ENCODE measurements around the gene KIF3A. TPM values are rescaled to one million over a fixed set of nuclear protein-coding genes. Genes with fewer than 3 reads are reported as not detected.

KIF3A gene
- total RNA-seq: 1 to 10 TPM; 3.9 to 6.1 TPM
- long read RNA-seq, full-length matches to known transcripts: 2 of 8 reads
- long read RNA-seq, partial matches to known transcripts: 5 of 8 reads
- long read RNA-seq, other reads (novel, unspliced or antisense): 1 of 8 reads

- ATAC-seq: peak; percentile 99
- intact Hi-C loops (cut with DNase I, micrococcal nuclease): no loop called here
- peak; percentile 98 to 99 for DNase-seq
Measured at GRCh38 chr5:132736853-132737833, at the start of gene KIF3A. TSS of gene KIF3A (minus strand) at chr5:132737546. CDS start at chr5:132737419, 127 bp downstream.

- ATAC-seq (no peak), DNase-seq (no peak)
- intact Hi-C loops (cut with DNase I, micrococcal nuclease): no loop called here
Measured at GRCh38 chr5:132787076-132787475, 49.7 kb upstream of the KIF3A start.

- DNase-seq: no peak
- intact Hi-C loops (cut with DNase I, micrococcal nuclease): no loop called here
- no peak for ATAC-seq
Measured at GRCh38 chr5:132785864-132786263, 48.5 kb upstream of the KIF3A start.

- ATAC-seq (no peak), DNase-seq (no peak)
- intact Hi-C loops (cut with DNase I, micrococcal nuclease): no loop called here
Measured at GRCh38 chr5:132785365-132785764, 48.0 kb upstream of the KIF3A start.

- DNase-seq (no peak), ATAC-seq (no peak)
- intact Hi-C loops (cut with DNase I, micrococcal nuclease): no loop called here
Measured at GRCh38 chr5:132782101-132782500, 44.8 kb upstream of the KIF3A start.

GRCh38 chr5:132781029-132781428 lies 43.7 kb upstream of the KIF3A start:
- intact Hi-C loops (cut with DNase I, micrococcal nuclease): no loop called here
- DNase-seq (no peak), ATAC-seq (no peak)

- intact Hi-C loops (cut with DNase I, micrococcal nuclease): no loop called here
- ATAC-seq: no peak
- no peak for DNase-seq
Measured at GRCh38 chr5:132780577-132780976, 43.2 kb upstream of the KIF3A start.

GRCh38 chr5:132779961-132780360 lies 42.6 kb upstream of the KIF3A start:
- intact Hi-C loops (cut with DNase I, micrococcal nuclease): no loop called here
- ATAC-seq (no peak), DNase-seq (no peak)

- ATAC-seq (no peak), DNase-seq (no peak)
- intact Hi-C loops (cut with DNase I, micrococcal nuclease): no loop called here
Measured at GRCh38 chr5:132778856-132779255, 41.5 kb upstream of the KIF3A start.

GRCh38 chr5:132778129-132778528 lies 40.8 kb upstream of the KIF3A start:
- ATAC-seq: no peak

GRCh38 chr5:132777209-132778069 lies 40.1 kb upstream of the KIF3A start, which contains the start of gene SEPTIN8:
TSS of gene SEPTIN8 (minus strand) at chr5:132777239. CDS start at chr5:132777137, 102 bp downstream.
- DNase-seq (peak; percentile 50 to 69), ATAC-seq (peak; percentile 79)
- intact Hi-C loops (cut with DNase I, micrococcal nuclease): no loop called here

More at GRCh38 chr5:132778129-132778528, 40.8 kb upstream of the KIF3A start:
- intact Hi-C loops (cut with DNase I, micrococcal nuclease): no loop called here
- no peak for DNase-seq

GRCh38 chr5:132776938-132777208 lies 39.5 kb upstream of the KIF3A start:
- no peak for DNase-seq
- peak; percentile 10 for ATAC-seq
- intact Hi-C loops (cut with DNase I, micrococcal nuclease): no loop called here

- peak; percentile 50 to 67 for DNase-seq
- intact Hi-C loops (cut with DNase I, micrococcal nuclease): no loop called here
Measured at GRCh38 chr5:132776131-132776937, 39.0 kb upstream of the KIF3A start.

GRCh38 chr5:132775476-132775961 lies 38.2 kb upstream of the KIF3A start:
- ATAC-seq (peak; percentile 27), DNase-seq (no peak)
- intact Hi-C loops (cut with DNase I, micrococcal nuclease): no loop called here

More at GRCh38 chr5:132776131-132776937, 39.0 kb upstream of the KIF3A start:
- peak; percentile 69 for ATAC-seq

GRCh38 chr5:132774896-132775295 lies 37.5 kb upstream of the KIF3A start:
- ATAC-seq: peak; percentile 40
- no peak for DNase-seq
- intact Hi-C loops (cut with DNase I, micrococcal nuclease): no loop called here

- DNase-seq (no peak), ATAC-seq (no peak)
- intact Hi-C loops (cut with DNase I, micrococcal nuclease): no loop called here
Measured at GRCh38 chr5:132774406-132774805, 37.1 kb upstream of the KIF3A start.

GRCh38 chr5:132773601-132774355 lies 36.4 kb upstream of the KIF3A start:
- ATAC-seq: no peak
- intact Hi-C loops (cut with DNase I, micrococcal nuclease): no loop called here
- DNase-seq: no peak

- intact Hi-C loops (cut with DNase I, micrococcal nuclease): no loop called here
- no peak for ATAC-seq
- DNase-seq: no peak
Measured at GRCh38 chr5:132773114-132773513, 35.8 kb upstream of the KIF3A start.

All from left colon (tissue), 2 donors.